ENCODE data around the gene SH3GL2.

The SH3GL2 gene

DNA sequence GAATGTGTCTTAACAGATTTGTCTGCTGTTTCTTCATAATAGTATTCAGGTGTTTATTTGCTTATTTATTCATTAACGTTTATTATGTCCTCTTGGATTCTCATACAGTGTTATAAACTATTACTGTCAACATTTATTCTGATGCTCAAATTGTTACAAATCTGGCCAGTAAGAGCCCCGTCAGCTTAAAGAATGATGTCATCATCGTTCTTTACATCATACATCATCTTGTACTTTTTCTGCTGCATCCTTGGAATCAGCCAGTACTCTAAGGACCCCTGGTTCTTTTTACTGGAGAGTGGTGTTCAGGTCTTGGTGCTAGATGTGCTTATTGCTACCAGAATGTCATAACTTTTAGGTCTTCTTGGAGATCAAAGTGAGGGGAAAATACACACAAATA lies 86.6 kb downstream of the SH3GL2 start:
- DNase-seq = no peak

DNA sequence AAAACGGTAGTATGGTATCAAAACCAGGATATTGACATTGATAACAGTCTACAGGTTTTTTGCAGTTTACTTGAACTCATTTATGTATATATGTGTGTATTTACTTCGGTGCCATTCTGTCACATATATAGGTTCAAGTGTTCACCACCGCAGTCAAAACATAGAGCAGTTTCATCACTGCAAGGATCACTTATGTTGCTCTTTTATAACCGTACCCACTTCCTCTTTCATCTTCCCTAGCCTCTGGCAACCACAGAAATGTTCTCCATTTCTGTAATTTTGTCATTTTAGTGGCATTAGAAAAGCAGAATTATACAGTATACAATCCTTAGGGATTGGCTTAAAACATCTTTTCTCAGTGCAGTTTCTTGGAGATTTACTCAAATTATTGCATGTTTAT lies 90.3 kb downstream of the SH3GL2 start:
- no peak for DNase-seq

DNA sequence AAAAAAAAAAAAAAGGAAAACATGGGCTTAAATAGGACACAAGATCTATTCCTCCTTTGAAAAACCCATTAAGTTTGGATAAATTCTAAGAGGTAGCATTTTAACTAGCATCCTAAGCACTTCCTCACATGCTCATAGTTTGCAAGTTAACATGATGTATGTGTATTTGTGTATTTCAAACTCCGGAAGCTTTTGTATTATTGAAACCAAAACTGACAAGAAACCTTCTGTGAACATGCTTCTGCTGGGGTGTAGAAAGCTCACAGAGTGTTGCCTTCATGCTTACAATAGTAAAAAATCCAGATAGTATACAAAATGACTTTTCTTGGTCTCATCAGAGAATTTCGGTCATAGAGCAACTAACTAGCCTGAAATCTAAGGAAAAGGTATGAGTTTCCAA lies 103.8 kb downstream of the SH3GL2 start:
- no peak for DNase-seq

DNA sequence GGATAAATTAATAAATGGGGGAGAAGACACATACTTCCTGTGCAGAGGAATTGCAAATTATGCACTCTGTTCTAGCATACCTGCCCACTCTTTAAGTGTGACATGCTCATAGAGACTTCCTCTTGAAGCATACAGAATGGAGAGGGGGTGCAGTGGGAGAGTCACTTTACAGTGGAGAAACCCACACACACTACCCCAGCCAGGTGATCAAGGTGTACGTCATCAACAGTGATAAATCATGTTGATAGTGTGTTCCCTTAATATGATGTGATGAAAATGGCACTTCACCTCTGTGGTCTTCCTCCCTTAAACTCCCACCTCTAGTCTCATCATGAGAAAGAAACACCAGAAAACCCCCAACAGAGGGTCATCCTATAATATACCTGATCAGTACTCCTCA lies 110.0 kb downstream of the SH3GL2 start:
- DNase-seq = no peak

DNA sequence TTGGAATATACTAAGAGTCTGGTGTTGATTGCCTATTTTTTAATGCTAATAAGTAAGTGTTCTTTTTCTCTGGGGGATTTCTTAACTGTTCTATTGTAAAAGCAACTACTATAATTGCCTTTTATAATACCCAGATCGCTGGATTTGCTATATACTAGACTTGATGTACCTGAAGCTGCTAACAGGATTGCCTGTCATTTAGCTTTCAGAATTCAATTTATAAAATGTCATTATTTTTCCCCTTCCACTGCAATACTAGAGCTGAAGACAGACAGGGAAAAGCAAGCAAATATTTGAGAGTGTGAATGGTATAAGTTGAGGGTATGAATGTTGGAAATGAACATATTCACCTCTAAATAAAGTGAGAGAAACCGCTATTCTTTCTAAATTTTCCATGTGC lies 115.5 kb downstream of the SH3GL2 start:
- no peak for DNase-seq

DNA sequence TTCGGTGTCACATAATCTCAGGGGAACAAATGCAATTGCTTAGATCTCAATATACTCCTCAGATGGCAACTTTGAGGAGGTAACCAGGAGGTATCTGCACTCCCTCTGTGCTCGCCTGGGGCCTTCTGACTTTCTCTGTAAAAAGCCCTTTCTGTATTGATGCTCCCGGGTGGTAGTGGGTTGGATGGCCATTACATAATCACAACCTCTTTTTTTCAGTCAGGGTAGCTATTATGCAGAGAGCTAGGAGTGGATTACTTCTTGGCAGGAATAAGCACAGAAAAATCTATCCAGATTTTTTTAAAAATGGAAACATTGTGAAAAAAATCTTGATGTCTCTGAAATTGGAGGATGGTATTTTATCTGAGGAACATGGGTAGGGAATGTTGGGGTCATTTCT lies 116.6 kb downstream of the SH3GL2 start:
- DNase-seq = no peak

DNA sequence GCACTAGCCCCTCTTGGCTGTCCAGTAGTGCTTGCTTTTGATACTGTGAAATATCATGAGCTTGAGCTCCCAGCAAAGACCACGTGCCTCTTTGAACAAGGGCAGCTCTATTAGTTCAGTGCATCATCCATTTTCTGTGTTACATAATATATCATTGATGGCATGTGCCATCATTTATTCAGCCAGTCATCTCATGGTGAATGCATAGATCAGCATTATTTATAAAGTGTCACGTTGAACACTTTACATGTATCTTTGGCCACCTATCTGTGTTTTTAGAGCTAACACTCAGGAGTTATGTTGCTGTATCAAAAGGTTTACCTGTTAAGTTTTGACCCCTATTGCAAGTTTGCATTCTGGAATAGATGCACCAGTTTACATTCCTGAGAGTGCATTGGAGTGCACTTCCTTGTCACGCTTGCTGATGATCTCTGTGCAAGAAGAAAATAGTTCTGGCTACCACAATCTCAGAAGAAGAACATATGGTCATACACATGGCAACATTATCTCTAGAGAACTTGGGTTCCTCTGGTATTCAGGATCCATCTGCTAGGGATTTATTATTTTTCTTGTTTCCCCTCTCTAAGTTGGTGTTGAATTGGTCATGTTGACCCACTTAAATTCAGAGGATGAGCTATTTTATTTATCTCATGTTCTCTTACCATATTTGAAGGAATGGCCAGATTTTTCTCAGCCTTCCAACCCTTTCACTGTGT lies 120.9 kb downstream of the SH3GL2 start:
- no peak for DNase-seq

DNA sequence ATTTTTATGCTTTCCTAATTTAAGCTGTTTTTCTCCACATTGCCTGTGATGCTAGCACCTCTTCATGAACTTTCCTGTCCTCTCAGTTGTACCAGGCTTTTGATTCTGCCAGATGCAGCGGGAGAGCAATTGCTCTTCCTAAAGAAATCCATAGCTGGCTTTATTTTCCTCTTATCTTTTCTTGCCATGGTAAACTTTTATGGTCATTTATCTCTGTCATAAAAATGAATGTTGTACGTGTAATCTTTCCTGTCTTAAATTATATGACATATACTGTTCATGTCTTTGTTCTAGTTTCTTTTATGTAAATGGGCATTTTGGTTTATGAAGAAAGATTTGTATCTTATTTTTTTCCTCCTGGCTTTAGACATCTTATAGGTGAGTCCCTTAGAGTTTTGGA lies 127.5 kb downstream of the SH3GL2 start:
- no peak for DNase-seq

DNA sequence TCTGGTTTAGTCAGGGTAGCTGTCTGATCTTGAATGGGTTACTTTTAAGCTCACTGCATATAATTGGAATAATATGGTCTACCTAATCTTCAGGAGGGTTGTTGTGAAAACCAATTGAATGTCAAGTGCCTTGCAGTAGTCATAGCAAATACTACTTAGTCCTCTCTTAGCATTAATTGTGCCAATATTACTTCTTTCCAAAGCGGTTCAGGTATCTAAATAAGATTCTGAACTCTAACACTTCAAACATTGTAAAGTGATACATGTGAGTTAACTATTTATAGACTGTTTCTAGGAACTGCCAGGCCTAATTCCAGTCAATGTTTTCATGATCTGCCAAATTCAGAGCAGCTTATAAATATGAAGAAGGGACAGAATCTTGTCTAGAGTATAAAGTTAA lies 140.2 kb downstream of the SH3GL2 start:
- DNase-seq = no peak

DNA sequence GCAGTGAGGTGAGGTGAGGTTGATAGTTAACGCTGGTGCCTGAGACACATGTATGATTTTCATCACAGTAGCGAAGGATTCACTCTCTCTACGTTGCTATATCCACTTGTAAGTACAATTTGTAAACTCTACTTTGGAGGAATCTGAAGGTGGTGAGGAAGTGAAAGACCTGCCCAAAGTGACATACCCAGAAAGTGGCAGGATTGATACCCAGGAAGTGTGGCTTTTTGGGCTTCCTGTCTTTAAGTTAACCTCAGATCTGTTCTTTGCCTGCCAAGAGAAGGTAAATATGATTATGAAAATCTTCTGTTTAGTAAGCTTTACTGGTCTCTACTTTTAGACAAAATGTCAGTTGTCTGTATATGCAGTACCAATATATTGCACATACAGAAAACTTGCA lies 143.1 kb downstream of the SH3GL2 start:
- DNase-seq = no peak

DNA sequence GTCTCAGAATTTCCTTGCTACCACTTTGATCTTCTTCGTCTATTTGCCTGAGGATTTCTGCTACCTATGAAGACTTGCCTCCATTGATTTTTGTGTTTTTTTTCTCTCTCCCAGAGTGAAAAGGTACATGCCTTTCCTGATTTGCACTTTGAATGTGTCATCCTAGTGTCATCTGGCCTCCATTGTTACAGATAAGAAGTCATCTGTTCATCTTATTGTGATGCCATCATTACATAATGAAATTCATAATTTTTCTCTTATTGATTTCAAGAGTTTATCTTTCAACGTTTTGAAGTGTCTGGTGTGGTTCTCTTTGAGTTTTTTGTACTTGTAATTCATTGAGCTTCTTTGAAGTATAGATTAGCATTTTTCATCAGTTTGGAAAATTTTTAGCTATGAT lies 144.8 kb downstream of the SH3GL2 start:
- no peak for DNase-seq

DNA sequence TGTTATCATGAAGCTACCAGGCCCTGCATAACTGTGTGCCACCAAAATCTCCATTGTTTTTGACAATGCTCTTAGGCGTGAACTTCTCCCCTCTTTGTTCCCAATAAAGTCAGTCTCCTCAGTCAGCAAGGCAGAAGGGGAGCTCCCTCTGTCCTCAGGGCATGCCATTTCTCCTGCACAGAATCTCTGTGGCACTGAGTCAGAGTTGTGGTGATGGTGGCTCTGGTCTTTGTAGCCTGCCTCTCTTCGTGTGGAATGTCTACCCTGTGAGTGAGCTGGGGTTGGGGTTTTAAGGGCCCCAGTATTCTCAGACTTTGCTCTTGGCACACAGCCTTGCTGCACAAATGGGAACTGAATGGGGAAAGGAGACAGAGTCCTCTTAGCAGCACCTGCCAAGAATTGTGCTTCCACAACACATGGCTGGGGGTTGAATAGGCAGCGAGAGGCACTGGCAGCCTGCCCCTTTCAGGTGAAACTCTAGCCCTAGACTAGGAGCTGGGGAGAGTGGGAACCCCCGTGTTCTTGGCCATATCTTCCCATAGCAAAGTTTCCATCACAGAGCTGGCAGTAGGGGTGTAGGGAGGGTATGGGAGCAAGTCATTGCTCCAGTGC lies 146.6 kb downstream of the SH3GL2 start:
- DNase-seq = no peak

DNA sequence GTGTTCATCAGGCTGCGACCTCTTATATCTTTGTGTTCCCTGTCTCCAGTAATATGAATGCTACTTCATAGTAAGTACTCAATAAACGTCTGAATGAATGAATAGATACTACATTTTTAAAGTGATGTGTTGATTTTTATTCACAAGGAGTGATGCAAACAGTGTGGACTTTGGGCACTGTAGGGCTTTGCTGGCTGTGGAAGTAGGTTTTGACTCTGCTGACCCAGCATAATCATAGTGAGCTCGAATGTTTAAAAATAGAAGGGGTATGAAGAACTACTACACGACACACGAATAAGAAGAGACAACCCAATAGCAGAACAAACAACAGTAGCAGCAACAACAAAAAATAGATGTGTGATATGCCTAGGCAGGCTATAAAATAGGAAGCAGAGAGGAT lies 147.4 kb downstream of the SH3GL2 start:
- no peak for DNase-seq

DNA sequence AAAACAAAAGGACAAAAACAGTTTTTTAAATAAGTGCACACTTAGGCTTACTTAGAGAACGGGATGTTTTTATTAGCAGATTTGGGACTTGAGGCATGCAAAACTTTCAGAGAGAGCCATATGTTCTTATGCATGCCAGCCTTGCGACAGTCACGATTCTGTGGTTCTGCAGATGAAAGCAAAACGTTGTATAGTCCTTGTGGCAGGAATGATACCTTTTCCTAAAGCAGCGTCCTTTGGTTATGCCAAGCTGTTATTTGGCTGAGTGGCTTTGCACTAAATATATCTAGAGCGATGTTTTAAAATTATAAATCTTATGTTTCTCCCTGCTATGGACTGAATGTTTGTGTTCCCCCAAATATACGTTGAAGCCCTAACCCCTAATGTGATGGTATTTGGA lies 152.0 kb downstream of the SH3GL2 start:
- DNase-seq = no peak

DNA sequence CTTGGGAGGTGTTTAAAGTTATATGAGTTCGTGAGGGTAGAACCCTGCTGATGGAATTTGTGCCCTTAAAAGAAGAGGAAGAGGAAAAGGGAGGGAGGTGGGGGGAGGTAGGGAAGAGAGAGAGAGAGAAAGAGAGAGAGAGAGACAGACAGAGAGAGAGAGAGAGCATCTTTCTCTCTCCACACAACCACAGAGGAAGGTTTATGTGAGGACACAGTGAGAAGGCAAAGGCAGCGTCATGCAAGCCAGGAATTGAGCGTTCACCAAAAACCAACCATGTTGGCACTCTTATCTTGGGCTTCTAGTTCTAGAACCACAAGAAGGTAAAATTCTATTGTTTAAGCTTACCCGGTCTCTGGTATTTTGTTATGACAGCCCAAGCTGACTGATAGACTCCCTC lies 152.4 kb downstream of the SH3GL2 start:
- no peak for DNase-seq

DNA sequence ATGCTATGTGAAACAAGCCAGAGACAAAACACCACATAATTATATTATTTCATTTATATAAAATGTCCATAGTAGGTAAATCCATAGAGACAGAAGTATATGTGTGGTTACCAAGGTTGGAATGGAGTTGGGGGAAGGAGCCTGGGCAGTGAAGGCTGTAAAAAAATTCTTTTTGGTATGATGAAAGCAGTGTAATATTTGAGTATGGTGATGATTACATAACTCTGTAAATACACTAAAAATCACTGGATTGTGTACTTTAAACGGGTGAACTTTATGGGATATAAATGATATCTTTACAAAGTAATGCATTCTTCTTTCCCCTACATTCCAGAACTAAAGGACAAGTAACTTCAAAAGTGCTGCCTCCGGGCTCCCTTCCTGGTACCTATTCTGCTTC lies 155.8 kb downstream of the SH3GL2 start:
- no peak for DNase-seq

DNA sequence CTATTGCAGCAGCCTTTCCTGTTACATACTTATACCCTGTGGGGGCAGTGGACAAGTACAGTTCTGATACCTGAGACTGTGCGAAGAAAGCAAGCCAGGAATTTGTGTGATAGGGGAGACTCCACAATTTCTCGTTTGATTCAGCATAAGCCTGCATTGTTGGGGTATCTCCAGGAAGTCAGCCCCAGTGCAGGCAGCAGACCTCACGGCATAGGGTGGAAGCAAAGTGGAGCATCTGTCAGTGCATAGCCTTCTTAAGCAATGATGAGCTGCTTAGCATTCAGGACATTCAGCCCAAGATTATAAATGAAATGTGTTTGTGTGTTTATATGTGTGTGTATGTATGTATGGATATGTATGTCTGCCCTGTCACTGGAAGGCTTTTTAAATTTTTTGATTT lies 157.0 kb downstream of the SH3GL2 start:
- no peak for DNase-seq

DNA sequence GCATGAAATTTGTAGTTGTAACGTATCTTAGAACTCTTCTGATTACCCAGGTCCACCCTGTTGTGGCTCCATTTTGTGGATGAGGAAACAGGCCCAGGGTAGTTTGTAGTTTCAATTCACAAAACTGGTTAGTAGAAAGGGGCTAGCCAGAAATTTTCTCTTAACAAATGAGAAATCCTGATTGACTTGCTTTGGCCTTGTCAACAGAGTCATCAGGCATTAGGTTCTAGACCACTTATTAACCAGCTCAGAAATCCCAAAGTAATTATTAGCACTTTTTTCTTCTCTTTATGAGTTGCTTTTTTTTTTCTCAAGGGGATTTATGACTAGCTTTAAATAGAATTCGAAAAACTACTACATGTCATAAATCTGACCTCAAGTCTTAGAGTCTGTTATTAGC lies 160.2 kb downstream of the SH3GL2 start:
- DNase-seq = no peak

DNA sequence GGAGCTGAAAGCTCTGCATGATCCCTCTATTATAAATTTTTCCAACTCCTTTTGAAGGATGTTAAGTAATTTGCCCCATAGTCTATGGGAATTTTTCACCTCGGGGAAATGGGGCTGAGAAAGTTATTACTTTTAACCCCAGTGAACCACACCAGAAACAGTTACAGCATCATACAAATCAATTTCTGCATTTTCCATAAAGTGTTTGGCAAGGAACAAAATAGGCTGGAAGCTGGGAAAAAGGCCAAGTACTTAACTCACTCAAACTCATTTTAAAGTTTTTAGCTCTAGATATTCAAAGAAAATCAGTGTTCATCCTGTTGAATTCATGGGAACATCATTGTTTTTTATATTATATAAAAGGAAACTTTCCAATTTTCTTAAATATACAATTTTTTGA lies 160.9 kb downstream of the SH3GL2 start:
- no peak for DNase-seq

DNA sequence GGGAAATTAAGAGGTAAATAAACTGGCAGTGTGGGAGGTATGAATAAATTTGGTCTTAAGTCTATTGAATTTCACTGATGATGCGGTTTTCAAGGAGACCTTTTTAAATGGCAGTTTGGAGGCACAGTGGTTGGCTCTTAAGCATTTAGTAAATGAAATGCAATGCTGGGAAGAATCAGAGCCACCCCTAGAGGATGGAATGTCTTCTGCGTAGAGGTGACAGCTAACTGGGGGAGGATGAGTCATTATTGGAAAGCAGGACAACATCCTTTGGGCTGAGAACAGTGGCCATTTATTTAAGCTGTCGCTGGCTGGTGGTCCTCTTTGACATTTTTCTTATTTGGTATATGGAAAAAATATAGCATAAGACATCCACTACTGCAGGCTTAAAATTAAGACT lies 163.2 kb downstream of the SH3GL2 start:
- no peak for DNase-seq

DNA sequence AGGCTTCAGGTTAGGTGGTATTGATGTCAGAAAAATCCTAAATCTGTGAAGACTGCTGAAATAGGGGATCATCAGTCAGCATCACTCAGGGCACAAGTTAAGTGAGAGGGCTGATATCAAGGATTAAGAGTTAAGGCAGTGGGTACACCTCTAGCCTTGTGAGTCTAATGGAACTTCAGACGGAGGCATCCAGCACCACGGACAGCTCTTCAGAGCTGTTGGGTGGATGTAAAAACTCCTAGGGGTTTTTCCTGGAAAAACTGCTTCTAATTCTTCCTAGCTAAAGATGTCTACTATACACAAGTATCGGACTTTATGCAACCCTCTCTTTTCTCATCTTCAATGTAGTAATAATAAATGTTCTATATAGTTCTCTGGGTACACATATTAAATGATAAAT lies 165.9 kb downstream of the SH3GL2 start:
- no peak for DNase-seq

DNA sequence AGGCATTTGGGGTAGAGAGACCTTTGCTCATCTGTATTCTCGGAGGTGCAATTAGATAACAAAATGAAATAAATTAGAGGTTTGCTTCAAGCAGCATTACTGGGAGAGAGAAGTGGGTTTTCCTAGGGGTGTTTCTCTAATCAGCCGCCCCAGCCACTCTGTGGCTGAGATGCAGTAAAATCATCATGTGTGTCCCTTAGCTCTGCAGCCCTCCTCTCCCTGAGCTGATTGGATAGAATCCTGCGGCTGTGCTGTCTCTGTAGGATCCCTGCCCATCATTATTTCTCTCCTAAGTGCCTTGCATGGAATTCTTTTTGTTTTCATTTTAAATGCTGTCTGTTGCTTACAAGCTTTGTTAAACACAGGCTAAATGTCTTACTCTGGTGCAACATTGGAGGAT lies 171.4 kb downstream of the SH3GL2 start:
- DNase-seq = no peak

DNA sequence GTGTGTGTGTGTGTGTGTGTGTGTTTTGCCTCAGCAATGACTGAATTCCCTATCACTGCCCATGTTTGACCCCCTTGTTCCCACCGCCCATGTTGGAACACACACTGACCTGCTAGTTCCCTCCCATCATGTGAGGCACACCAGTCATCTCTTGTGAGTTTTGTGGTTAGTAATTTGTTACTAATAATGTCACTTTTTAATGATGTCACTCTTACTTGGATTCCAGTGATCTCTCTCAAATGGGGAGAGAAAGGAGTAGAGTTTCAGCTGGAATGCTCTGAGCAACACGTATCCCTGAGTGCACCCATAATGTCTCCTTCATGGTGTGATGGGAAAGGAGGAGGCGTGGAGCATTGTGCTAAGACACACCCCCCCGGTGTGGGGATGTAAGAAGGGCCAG lies 172.6 kb downstream of the SH3GL2 start:
- DNase-seq = no peak

DNA sequence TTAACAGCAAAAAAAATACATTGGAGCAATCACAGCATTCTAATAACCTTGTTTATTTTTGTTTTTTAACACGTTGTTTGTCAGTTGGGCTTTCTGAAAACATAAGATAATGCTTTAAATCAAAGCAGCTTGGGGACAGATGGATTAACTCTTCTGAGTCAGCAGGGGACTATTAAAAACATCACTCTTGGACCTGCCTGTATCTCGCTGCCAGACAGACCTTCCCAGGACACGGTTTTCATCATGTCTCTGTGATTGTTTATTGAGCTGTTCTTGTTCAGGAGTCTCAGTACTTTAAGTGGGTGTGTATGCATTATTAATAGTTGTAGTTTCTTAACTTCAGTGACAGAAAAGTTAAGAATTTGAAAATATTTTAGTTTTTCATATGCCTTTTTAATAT lies 173.2 kb downstream of the SH3GL2 start:
- DNase-seq = no peak

DNA sequence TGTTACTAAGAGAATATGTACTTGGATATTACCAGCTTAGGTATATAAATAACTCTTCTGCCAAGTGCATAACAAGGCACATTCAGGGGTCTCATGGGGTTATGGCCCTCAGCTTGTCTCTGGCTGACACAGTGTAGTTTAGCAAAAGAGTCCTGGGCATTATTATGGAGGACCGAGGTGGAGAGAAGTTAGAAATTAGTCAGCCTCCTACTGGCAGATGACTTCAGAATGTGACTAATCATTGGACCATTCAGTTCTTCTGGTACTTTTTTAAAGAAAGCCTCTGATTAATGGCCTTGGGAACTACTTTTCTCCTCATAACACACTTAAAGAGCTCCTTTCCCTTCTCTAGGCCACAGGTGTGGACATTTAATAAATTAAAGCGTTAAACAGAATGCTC lies 178.9 kb downstream of the SH3GL2 start:
- DNase-seq = no peak

Data from inflammatory macrophage (primary cell).